Measurements from ENCODE around the gene C10orf71. TPM values are rescaled to one million over a fixed set of nuclear protein-coding genes. Genes with fewer than 3 reads are reported as not detected.

Gene C10orf71
- total RNA-seq, 2 donors from 2014 or later: 0.26 to 0.99 TPM

- DNase-seq: no peak
- Histone ChIP-seq H3K27ac (no peak overlapping the region), H3K9me3 (no peaks in the 10 kb centered on the region), H3K36me3 (replicated peaks in 1 of 2; ENCODE audit: insufficient read depth in 1 of 2, low read depth in 2 of 2) (no peaks in the 10 kb centered on the region), H3K4me3 (no peak overlapping the region), H3K4me1 (no peaks in the 10 kb centered on the region), H3K27me3 (no peaks in the 10 kb centered on the region)
- TF ChIP-seq CTCF (IDR thresholded peaks at IDR 0.05) (no peak), POLR2A (IDR thresholded peaks at IDR 0.05) (no peak)
- no peak for ATAC-seq
- 67 to 68% methylated on average over 3 of the region's 3 CpGs for WGBS, 2 donors
- intact Hi-C loops (cut with DNase I): no loop called here
Measured at GRCh38 chr10:49321021-49321420, 22.1 kb downstream of the C10orf71 start.

GRCh38 chr10:49322371-49323170, 23.6 kb downstream of the C10orf71 start:
- Histone ChIP-seq H3K4me3 (no peak overlapping the region), H3K27ac (no peak overlapping the region), H3K36me3 (replicated peaks in 1 of 2; ENCODE audit: insufficient read depth in 1 of 2, low read depth in 2 of 2) (no peaks in the 10 kb centered on the region), H3K9me3 (no peaks in the 10 kb centered on the region), H3K27me3 (no peaks in the 10 kb centered on the region), H3K4me1 (no peaks in the 10 kb centered on the region)
- intact Hi-C loops (cut with DNase I): no loop called here
- WGBS, 2 donors: 87 to 88% methylated on average over 26 of the region's 26 CpGs
- TF ChIP-seq CTCF (IDR thresholded peaks at IDR 0.05): no peak
- TF ChIP-seq POLR2A (IDR thresholded peaks at IDR 0.05): no peak
- DNase-seq (no peak), ATAC-seq (no peak)

GRCh38 chr10:49323171-49323895, 24.4 kb downstream of the C10orf71 start:
- Histone ChIP-seq H3K27me3 (no peaks in the 10 kb centered on the region), H3K27ac (no peak overlapping the region), H3K4me1 (no peaks in the 10 kb centered on the region), H3K36me3 (replicated peaks in 1 of 2; ENCODE audit: insufficient read depth in 1 of 2, low read depth in 2 of 2) (no peaks in the 10 kb centered on the region), H3K9me3 (no peaks in the 10 kb centered on the region), H3K4me3 (no peak overlapping the region)
- 59 to 70% methylated on average over 7 of the region's 7 CpGs for WGBS, 2 donors
- intact Hi-C loops (cut with DNase I): no loop called here
- ATAC-seq (no peak), DNase-seq (no peak)
- TF ChIP-seq CTCF (IDR thresholded peaks at IDR 0.05): no peak
- TF ChIP-seq POLR2A (IDR thresholded peaks at IDR 0.05): no peak

GRCh38 chr10:49323896-49324270, 24.9 kb downstream of the C10orf71 start:
- Histone ChIP-seq H3K27me3 (no peaks in the 10 kb centered on the region), H3K9me3 (no peaks in the 10 kb centered on the region), H3K4me3 (no peak overlapping the region), H3K27ac (no peak overlapping the region), H3K36me3 (replicated peaks in 1 of 2; ENCODE audit: insufficient read depth in 1 of 2, low read depth in 2 of 2) (no peaks in the 10 kb centered on the region), H3K4me1 (no peaks in the 10 kb centered on the region)
- intact Hi-C loops (cut with DNase I): no loop called here
- no peak for TF ChIP-seq POLR2A (IDR thresholded peaks at IDR 0.05)
- ATAC-seq (no peak), DNase-seq (no peak)
- WGBS, 2 donors: 81 to 83% methylated on average over 9 of the region's 9 CpGs

GRCh38 chr10:49324711-49325110, 25.7 kb downstream of the C10orf71 start:
- DNase-seq: no peak

More at GRCh38 chr10:49324711-49325110, 25.7 kb downstream of the C10orf71 start:
- Histone ChIP-seq H3K27me3 (no peaks in the 10 kb centered on the region), H3K27ac (no peak overlapping the region), H3K9me3 (no peaks in the 10 kb centered on the region), H3K4me3 (no peak overlapping the region), H3K36me3 (replicated peaks in 1 of 2; ENCODE audit: insufficient read depth in 1 of 2, low read depth in 2 of 2) (no peaks in the 10 kb centered on the region), H3K4me1 (no peaks in the 10 kb centered on the region)
- WGBS, 2 donors: 68 to 81% methylated on average over 4 of the region's 4 CpGs
- intact Hi-C loops (cut with DNase I): no loop called here
- no peak for ATAC-seq
- peak in 1 of 7 experiments; percentile 8 for TF ChIP-seq CTCF (IDR thresholded peaks at IDR 0.05)
- no peak for TF ChIP-seq POLR2A (IDR thresholded peaks at IDR 0.05)

Measured in body of pancreas (tissue), 4 donors.